Measurements from ENCODE around the gene COA4. TPM values are rescaled to one million over a fixed set of nuclear protein-coding genes. Genes with fewer than 3 reads are reported as not detected.

COA4 gene
- total RNA-seq, 1 donor from 2014 or later = 48.1 TPM

- Histone ChIP-seq H3K27me3 (no peaks in the 10 kb centered on the region), H3K9me3 (no peaks in the 10 kb centered on the region), H3K36me3 (peaks cover 24% of the 10 kb centered on the region), H3K4me1 (peaks cover 24% of the 10 kb centered on the region), H3K27ac (no peak overlapping the region), H3K4me3 (peak overlapping the region; percentile 73)
- ATAC-seq = no peak
- no peak for TF ChIP-seq CTCF (IDR thresholded peaks at IDR 0.05)
- intact Hi-C loops (cut with DNase I) = no loop called here
- DNase-seq = no peak
Measured at GRCh38 chr11:73875380-73875779, 1.3 kb downstream of the COA4 start.

- H3K4me3 ChIP-seq = no peak overlapping the region
- no peak for ATAC-seq
- peaks cover 28% of the 10 kb centered on the region for H3K36me3 ChIP-seq
- DNase-seq = no peak
- H3K27me3 ChIP-seq = no peaks in the 10 kb centered on the region
- no peak overlapping the region for H3K27ac ChIP-seq
- peaks cover 23% of the 10 kb centered on the region for H3K4me1 ChIP-seq
- intact Hi-C loops (cut with DNase I) = no loop called here
- no peak for TF ChIP-seq CTCF (IDR thresholded peaks at IDR 0.05)
- no peaks in the 10 kb centered on the region for H3K9me3 ChIP-seq
Measured at GRCh38 chr11:73872749-73873357, 3.8 kb downstream of the COA4 start.

- no peak overlapping the region for H3K27ac ChIP-seq
- no peak for TF ChIP-seq CTCF (IDR thresholded peaks at IDR 0.05)
- H3K27me3 ChIP-seq = no peaks in the 10 kb centered on the region
- DNase-seq (no peak), ATAC-seq (no peak)
- H3K9me3 ChIP-seq = no peaks in the 10 kb centered on the region
- intact Hi-C loops (cut with DNase I) = no loop called here
- H3K4me1 ChIP-seq = peaks cover 7% of the 10 kb centered on the region
- no peak overlapping the region for H3K4me3 ChIP-seq
- H3K36me3 ChIP-seq = peaks cover 28% of the 10 kb centered on the region
Measured at GRCh38 chr11:73870261-73870660, 6.4 kb downstream of the COA4 start.

DNA sequence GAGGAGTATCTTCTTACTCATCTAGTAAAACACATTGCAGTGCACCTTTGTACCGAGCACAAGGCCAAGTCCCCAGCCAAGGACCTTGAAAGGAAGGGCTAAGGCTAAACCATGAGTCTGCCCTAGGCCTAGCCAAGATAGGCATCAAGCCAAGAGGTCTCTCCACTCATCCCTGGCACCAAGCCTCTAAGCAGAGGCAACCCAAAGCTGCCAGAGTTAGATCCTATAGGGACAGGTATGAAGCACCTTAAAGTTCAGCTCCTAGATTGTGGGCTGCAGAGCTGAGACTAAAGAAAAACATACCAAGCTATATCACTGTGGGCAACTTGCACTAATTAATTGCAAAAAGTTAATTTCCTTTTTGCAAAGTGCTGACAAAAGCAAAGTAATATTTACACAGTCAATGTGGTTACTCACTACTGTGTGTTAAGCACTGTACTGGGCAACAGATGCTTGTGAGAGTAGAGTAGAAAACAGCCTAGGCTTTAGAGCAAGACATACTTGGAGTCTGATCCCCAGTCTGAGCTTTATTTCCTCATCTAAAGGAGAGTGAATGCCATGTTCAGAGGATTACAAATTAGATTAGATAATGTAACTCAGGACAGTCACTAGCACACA lies 7.2 kb downstream of the COA4 start:
- no peaks in the 10 kb centered on the region for H3K4me1 ChIP-seq
- H3K9me3 ChIP-seq = no peaks in the 10 kb centered on the region
- intact Hi-C loops (cut with DNase I) = no loop called here
- DNase-seq (no peak), ATAC-seq (no peak)
- H3K27ac ChIP-seq = no peak overlapping the region
- H3K36me3 ChIP-seq = peaks cover 31% of the 10 kb centered on the region
- no peak for TF ChIP-seq CTCF (IDR thresholded peaks at IDR 0.05)
- no peaks in the 10 kb centered on the region for H3K27me3 ChIP-seq
- no peak overlapping the region for H3K4me3 ChIP-seq

GRCh38 chr11:73866586-73866996 lies 10.1 kb downstream of the COA4 start:
- no peak overlapping the region for H3K4me3 ChIP-seq
- H3K4me1 ChIP-seq = no peaks in the 10 kb centered on the region
- no peaks in the 10 kb centered on the region for H3K27me3 ChIP-seq
- no peak for TF ChIP-seq CTCF (IDR thresholded peaks at IDR 0.05)
- intact Hi-C loops (cut with DNase I) = no loop called here
- DNase-seq (no peak), ATAC-seq (peak; percentile 33)
- H3K27ac ChIP-seq = no peak overlapping the region
- no peaks in the 10 kb centered on the region for H3K9me3 ChIP-seq
- peaks cover 23% of the 10 kb centered on the region for H3K36me3 ChIP-seq
